HG03175 (cell line): ENCODE results near the gene BMX.
A peak's percentile ranks its signal among the peaks of the same experiment; 100 is the strongest.

ENCODE experiments used
- ATAC-seq: cut with Tn5 transposase; IDR thresholded peaks from one replicate; pipeline ENCODE4 v1.9.1; 2021; ENCODE audit warnings: mild to moderate bottlenecking, moderate library complexity; ENCODE audit not compliant: unreplicated experiment

The BMX gene

GRCh38 chrX:15500497-15500966 lies at the start of gene BMX:
TSS of gene BMX (plus strand) at chrX:15500807. CDS start at chrX:15508354, 7,547 bp downstream.
- no peak for ATAC-seq

GRCh38 chrX:15451913-15452312 lies 48.7 kb upstream of the BMX start:
- no peak for ATAC-seq

GRCh38 chrX:15464704-15465103 lies 35.9 kb upstream of the BMX start:
- ATAC-seq, result no peak

GRCh38 chrX:15465347-15465746 lies 35.3 kb upstream of the BMX start:
- peak; percentile 67 for ATAC-seq

- no peak for ATAC-seq
Measured at GRCh38 chrX:15465896-15466651, 34.5 kb upstream of the BMX start.

- ATAC-seq, result no peak
Measured at GRCh38 chrX:15468036-15468435, 32.6 kb upstream of the BMX start.

- no peak for ATAC-seq
Measured at GRCh38 chrX:15469613-15470012, 31.0 kb upstream of the BMX start.

GRCh38 chrX:15471028-15471427 lies 29.6 kb upstream of the BMX start:
- ATAC-seq, result peak; percentile 79

- no peak for ATAC-seq
Measured at GRCh38 chrX:15472531-15472930, 28.1 kb upstream of the BMX start.

GRCh38 chrX:15474028-15474427 lies 26.6 kb upstream of the BMX start:
- no peak for ATAC-seq

- ATAC-seq, result no peak
Measured at GRCh38 chrX:15475021-15475420, 25.6 kb upstream of the BMX start.

- no peak for ATAC-seq
Measured at GRCh38 chrX:15475486-15475885, 25.1 kb upstream of the BMX start.

GRCh38 chrX:15483891-15484290 lies 16.7 kb upstream of the BMX start:
- ATAC-seq, result no peak

- no peak for ATAC-seq
Measured at GRCh38 chrX:15492469-15492868, 8.1 kb upstream of the BMX start.

GRCh38 chrX:15493118-15493962 lies 7.3 kb upstream of the BMX start, which contains the start of gene PIR:
TSS of gene PIR (minus strand) at chrX:15493333. CDS start at chrX:15491257, 2,076 bp downstream.
- ATAC-seq, result peak; percentile 96

- no peak for ATAC-seq
Measured at GRCh38 chrX:15495801-15496200, 4.8 kb upstream of the BMX start.

GRCh38 chrX:15496824-15497223 lies 3.8 kb upstream of the BMX start:
- no peak for ATAC-seq

GRCh38 chrX:15497865-15498264 lies 2.7 kb upstream of the BMX start:
- ATAC-seq, result no peak

- ATAC-seq, result no peak
Measured at GRCh38 chrX:15498741-15499140, 1.9 kb upstream of the BMX start.

GRCh38 chrX:15499976-15500375 lies 631 bp upstream of the BMX start:
- no peak for ATAC-seq

GRCh38 chrX:15501506-15501905 lies 899 bp downstream of the BMX start:
- ATAC-seq, result no peak

GRCh38 chrX:15504661-15505060 lies 4.1 kb downstream of the BMX start:
- no peak for ATAC-seq
